ENCODE results near the gene PI16. TPM values are rescaled to one million over a fixed set of nuclear protein-coding genes. Genes with fewer than 3 reads are reported as not detected.

PI16 gene, protein sequence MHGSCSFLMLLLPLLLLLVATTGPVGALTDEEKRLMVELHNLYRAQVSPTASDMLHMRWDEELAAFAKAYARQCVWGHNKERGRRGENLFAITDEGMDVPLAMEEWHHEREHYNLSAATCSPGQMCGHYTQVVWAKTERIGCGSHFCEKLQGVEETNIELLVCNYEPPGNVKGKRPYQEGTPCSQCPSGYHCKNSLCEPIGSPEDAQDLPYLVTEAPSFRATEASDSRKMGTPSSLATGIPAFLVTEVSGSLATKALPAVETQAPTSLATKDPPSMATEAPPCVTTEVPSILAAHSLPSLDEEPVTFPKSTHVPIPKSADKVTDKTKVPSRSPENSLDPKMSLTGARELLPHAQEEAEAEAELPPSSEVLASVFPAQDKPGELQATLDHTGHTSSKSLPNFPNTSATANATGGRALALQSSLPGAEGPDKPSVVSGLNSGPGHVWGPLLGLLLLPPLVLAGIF
- 0.02 TPM in 1 of 2 replicates, not detected in the other for polyA plus RNA-seq (2012; rRNA removed)
- not detected in 2 replicates for polyA plus RNA-seq (2012; cell fraction: cytosol; rRNA removed)
- 0.15 and 0.17 TPM in 2 replicates for polyA plus RNA-seq (2012; cell fraction: nucleus; rRNA removed)

DNA sequence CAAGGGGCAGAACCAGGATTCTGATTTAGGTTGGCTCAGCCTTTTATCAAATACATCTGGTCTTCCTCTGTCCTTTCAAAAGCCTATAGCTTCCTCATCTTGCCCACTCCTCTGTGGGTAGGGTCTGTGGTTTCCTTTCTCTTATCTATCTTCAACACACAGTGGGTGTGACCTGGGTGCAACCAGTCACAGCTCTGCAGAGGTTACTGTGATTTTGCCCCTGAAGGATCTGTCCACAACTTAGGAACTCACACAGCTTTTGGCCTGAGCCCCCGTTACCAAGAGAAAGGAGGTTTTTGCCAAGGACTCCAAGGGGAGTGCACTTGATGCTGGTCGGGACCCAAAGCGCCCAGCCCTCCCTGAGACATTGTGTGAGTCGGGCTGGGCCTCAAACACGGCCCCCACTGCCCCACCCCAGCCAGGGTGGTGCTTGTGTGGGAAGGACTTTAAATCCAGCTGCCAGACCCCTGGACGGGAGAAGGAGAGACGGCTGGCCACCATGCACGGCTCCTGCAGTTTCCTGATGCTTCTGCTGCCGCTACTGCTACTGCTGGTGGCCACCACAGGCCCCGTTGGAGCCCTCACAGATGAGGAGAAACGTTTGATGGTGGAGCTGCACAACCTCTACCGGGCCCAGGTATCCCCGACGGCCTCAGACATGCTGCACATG lies at the start of gene PI16:
PI16 (plus strand) TSS at position 477 of the 670 bp plus-strand sequence; CDS start at position 500, 23 bp downstream.
- Histone ChIP-seq H3K27me3 (ENCODE audit: insufficient read depth) (no peaks in the 10 kb centered on the region), H4K20me1 (ENCODE audit: insufficient read depth) (no peaks in the 10 kb centered on the region), H3K9me3 (no peaks in the 10 kb centered on the region), H3K4me3 (ENCODE audit: low read depth in 2 of 2, low read length in 1 of 2) (no peak within 1 kb of the TSS), H3K79me2 (ENCODE audit: insufficient read depth) (no peaks in the 10 kb centered on the region), H3K4me2 (no peak within 1 kb of the TSS), H3F3A (replicated peaks; ENCODE audit: insufficient read depth) (peaks cover 7% of the 10 kb centered on the region), H2AFZ (ENCODE audit: low read depth) (no peak within 1 kb of the TSS), H3K9me2 (no peaks in the 10 kb centered on the region), H3K36me3 (replicated peaks in 1 of 2; ENCODE audit: control insufficient read depth in 1 of 2, insufficient read depth in 2 of 2, low read length in 1 of 2) (no peaks in the 10 kb centered on the region), H3K4me1 (ENCODE audit: control insufficient read depth in 1 of 2, insufficient read depth in 2 of 2, low read depth in 1 of 2, low read length in 1 of 2) (peaks cover 0 to 2% of the 10 kb centered on the region in 2 experiments; a peak in 2 of 4 replicates), H3K9ac (no peak within 1 kb of the TSS), H3K27ac (ENCODE audit: low read depth in 2 of 2, low read length in 1 of 2) (no peak within 1 kb of the TSS)
- CTCF ChIA-PET = interaction anchor here (0.9 to 1.3 kb wide), 2 partner anchors 31 to 371 kb away, joined by 3 read pairs; no protein-coding TSS in a partner anchor
- POLR2A ChIA-PET = interaction anchor here (1.1 kb wide), 1 partner anchor 248 kb away, joined by 3 read pairs; no protein-coding TSS in a partner anchor
- TF ChIP-seq, protein P1, sequence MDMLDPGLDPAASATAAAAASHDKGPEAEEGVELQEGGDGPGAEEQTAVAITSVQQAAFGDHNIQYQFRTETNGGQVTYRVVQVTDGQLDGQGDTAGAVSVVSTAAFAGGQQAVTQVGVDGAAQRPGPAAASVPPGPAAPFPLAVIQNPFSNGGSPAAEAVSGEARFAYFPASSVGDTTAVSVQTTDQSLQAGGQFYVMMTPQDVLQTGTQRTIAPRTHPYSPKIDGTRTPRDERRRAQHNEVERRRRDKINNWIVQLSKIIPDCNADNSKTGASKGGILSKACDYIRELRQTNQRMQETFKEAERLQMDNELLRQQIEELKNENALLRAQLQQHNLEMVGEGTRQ (IDR thresholded peaks at IDR 0.05; ENCODE audit: borderline replicate concordance, low read depth, low read length) = no peak
- TF ChIP-seq FOSL2 (IDR thresholded peaks at IDR 0.05; ENCODE audit: borderline replicate concordance, low read depth) (no peak), TEAD4 (IDR thresholded peaks at IDR 0.05; ENCODE audit: borderline replicate concordance, insufficient read depth) (no peak), POLR2AphosphoS5 (IDR thresholded peaks at IDR 0.05; ENCODE audit: low read depth, low read length) (no peak), TCF12 (IDR thresholded peaks at IDR 0.05) (no peak), ELF1 (IDR thresholded peaks at IDR 0.05) (no peak), NRF1 (IDR thresholded peaks at IDR 0.05; ENCODE audit: low read depth, low read length) (no peak), CHD2 (IDR thresholded peaks at IDR 0.05; ENCODE audit: low read length, partially characterized antibody) (no peak), RXRA (IDR thresholded peaks at IDR 0.05; ENCODE audit: borderline replicate concordance, low read depth) (no peak), EP300 (IDR thresholded peaks at IDR 0.05; ENCODE audit: borderline replicate concordance in 1 of 2, low read depth in 1 of 2, low read length in 1 of 2) (no peak), SIN3A (IDR thresholded peaks at IDR 0.05; ENCODE audit: borderline replicate concordance, low read depth, low read length) (no peak)
- TF ChIP-seq, protein P2, sequence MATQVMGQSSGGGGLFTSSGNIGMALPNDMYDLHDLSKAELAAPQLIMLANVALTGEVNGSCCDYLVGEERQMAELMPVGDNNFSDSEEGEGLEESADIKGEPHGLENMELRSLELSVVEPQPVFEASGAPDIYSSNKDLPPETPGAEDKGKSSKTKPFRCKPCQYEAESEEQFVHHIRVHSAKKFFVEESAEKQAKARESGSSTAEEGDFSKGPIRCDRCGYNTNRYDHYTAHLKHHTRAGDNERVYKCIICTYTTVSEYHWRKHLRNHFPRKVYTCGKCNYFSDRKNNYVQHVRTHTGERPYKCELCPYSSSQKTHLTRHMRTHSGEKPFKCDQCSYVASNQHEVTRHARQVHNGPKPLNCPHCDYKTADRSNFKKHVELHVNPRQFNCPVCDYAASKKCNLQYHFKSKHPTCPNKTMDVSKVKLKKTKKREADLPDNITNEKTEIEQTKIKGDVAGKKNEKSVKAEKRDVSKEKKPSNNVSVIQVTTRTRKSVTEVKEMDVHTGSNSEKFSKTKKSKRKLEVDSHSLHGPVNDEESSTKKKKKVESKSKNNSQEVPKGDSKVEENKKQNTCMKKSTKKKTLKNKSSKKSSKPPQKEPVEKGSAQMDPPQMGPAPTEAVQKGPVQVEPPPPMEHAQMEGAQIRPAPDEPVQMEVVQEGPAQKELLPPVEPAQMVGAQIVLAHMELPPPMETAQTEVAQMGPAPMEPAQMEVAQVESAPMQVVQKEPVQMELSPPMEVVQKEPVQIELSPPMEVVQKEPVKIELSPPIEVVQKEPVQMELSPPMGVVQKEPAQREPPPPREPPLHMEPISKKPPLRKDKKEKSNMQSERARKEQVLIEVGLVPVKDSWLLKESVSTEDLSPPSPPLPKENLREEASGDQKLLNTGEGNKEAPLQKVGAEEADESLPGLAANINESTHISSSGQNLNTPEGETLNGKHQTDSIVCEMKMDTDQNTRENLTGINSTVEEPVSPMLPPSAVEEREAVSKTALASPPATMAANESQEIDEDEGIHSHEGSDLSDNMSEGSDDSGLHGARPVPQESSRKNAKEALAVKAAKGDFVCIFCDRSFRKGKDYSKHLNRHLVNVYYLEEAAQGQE (IDR thresholded peaks at IDR 0.05; ENCODE audit: low read depth, low read length) = no peak
- TF ChIP-seq, protein P3, sequence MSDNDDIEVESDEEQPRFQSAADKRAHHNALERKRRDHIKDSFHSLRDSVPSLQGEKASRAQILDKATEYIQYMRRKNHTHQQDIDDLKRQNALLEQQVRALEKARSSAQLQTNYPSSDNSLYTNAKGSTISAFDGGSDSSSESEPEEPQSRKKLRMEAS (IDR thresholded peaks at IDR 0.05; ENCODE audit: low read depth) = no peak
- TF ChIP-seq, protein P4, sequence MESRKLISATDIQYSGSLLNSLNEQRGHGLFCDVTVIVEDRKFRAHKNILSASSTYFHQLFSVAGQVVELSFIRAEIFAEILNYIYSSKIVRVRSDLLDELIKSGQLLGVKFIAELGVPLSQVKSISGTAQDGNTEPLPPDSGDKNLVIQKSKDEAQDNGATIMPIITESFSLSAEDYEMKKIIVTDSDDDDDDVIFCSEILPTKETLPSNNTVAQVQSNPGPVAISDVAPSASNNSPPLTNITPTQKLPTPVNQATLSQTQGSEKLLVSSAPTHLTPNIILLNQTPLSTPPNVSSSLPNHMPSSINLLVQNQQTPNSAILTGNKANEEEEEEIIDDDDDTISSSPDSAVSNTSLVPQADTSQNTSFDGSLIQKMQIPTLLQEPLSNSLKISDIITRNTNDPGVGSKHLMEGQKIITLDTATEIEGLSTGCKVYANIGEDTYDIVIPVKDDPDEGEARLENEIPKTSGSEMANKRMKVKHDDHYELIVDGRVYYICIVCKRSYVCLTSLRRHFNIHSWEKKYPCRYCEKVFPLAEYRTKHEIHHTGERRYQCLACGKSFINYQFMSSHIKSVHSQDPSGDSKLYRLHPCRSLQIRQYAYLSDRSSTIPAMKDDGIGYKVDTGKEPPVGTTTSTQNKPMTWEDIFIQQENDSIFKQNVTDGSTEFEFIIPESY (IDR thresholded peaks at IDR 0.05; ENCODE audit: borderline replicate concordance, low read depth) = no peak
- WGBS (ENCODE audit: low lambda C conversion rate) = 79% methylated on average over 3 of the region's 14 CpGs
- no peak for DNase-seq
